ENCODE measurements around the gene APOBEC4.
A peak's percentile ranks its signal among the peaks of the same experiment; 100 is the strongest.

The APOBEC4 gene

DNA sequence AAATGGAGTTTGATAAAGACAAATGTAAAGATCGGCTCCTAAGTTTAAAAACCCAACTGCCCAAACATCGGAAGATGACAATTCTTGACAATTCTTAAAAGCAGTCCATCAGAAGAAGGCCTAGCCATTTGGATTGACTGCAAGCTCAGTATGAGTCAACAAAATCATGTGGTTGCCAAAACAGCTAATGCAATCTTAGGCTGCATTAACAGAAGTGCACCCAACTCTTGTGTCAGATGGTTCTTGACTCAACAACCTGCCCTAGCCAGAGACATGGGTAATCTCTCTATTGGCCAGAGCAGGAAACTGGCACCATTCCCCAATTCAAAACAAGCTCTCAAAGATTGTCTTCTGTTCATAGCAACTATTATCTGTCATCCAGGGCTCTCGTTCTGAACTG, 53.0 kb downstream of the APOBEC4 start:
- peak; percentile 89 to 97 for DNase-seq

DNA sequence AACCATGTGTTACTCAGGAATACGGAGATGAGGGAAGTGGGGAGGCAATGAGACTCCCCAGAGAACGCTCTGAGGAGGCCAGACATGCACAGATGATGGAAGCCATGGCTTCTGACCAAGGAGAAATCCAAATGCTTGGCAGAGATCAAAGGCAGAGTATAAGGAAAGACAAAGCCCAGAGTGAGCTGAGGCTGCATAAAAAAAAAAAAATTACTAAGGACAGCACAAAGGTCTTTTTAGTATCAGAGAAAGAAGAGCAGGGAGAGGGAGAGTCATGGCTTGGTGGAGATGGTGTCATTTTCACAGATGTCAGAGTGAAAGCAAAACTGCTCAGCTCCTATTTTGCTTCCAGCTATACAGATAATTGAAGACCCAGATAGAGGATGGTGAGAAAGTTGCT, 54.7 kb downstream of the APOBEC4 start:
- DNase-seq, result no peak

DNA sequence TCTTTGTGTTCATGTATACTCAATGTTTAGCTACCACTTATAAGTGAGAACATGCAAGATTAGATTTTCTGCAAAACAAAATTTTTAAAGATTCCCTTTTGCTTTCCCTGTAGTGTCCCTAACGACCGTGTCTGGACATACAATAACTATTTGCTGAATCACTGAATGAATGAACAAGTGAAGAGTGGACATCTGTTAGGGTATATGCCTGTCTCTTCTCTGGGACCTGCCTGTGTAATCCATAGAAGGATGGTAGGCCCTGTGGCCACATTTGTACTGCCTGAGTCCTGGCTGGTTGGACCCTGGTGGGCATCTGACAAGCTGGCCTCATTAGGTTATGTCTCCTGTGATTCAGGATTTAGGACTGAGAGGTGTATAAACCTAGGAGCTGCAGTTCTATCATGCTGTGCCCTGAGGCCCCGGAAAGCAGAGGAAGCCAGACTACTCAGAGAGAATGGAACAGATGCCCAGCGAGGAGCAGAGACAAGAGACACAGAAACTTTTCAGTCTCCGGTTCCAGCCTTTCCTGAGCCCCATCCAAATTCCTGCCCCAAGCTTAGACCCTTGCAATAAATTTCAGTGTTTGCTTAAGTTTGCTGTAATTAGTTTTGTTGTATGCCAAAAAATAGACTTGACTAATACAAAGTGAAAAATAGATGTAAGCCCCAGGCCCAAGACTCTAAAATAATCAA, 55.3 kb downstream of the APOBEC4 start:
- no peak for DNase-seq

DNA sequence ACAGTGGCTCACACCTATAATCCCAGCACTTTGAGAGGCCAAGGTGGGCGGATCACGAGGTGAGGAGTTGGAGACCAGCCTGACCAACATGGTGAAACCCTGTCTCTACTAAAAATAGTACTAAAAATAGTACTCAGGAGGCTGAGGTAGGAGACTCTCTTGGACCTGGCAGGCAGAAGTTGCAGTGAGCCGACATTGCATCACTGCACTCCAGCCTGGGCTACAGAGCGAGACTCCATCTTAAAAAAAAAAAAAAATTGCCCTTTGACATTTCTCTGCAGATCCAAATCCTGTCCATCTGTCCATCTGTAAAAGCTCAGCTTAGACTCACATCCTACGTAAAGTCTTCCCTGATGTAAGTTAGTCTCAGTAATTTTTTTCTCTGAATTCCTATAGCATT, 56.6 kb downstream of the APOBEC4 start:
- no peak for DNase-seq

Data from inflammatory macrophage treated with lipopolysaccharide for 1 hour (primary cell).